Measurements from ENCODE around the gene PCYOX1L. TPM values are rescaled to one million over a fixed set of nuclear protein-coding genes. Genes with fewer than 3 reads are reported as not detected.

Gene PCYOX1L
- total RNA-seq, 1 experiment from 2014 or later, result 15.3 TPM

- Histone ChIP-seq H3K23me2 (ENCODE audit: insufficient read length, low read depth, low read length, poor library complexity, severe bottlenecking) (no peaks in the 10 kb centered on the region), H4K20me1 (ENCODE audit: control insufficient read depth, insufficient read depth, insufficient read length) (no peaks in the 10 kb centered on the region), H2BK120ac (ENCODE audit: low read depth, low read length, poor library complexity, severe bottlenecking) (no peak overlapping the region), H2AFZ (ENCODE audit: low read length) (no peak overlapping the region), H2AK5ac (ENCODE audit: insufficient read length, low read length) (no peak overlapping the region), H3K9me3 (ENCODE audit: control insufficient read depth, low read depth, low read length) (no peaks in the 10 kb centered on the region), H4K5ac (ENCODE audit: insufficient read length, low read depth, low read length) (no peak overlapping the region), H3T11ph (ENCODE audit: low read length) (no peak overlapping the region), H2BK5ac (ENCODE audit: insufficient read length, low read length) (no peak overlapping the region), H3K56ac (ENCODE audit: insufficient read length, low read depth, low read length) (no peak overlapping the region), H4K91ac (ENCODE audit: insufficient read length, low read depth, low read length) (no peak overlapping the region), H3K4me1 (ENCODE audit: insufficient read depth, low read length) (no peaks in the 10 kb centered on the region), H3K27me3 (ENCODE audit: insufficient read depth, low read length) (no peaks in the 10 kb centered on the region), H3K79me2 (ENCODE audit: insufficient read depth, low read length) (no peaks in the 10 kb centered on the region), H3K18ac (ENCODE audit: insufficient read length, low read depth, low read length) (no peak overlapping the region), H2BK20ac (ENCODE audit: low read depth, low read length, poor library complexity, severe bottlenecking) (no peak overlapping the region), H3K23ac (ENCODE audit: insufficient read length, low read depth, low read length) (no peak overlapping the region), H3K27ac (ENCODE audit: insufficient read length, low read depth, low read length) (no peak overlapping the region), H3K4ac (ENCODE audit: low read depth, low read length) (no peak overlapping the region), H2BK15ac (ENCODE audit: low read depth, low read length) (no peak overlapping the region), H3K79me1 (ENCODE audit: insufficient read depth, low read depth, low read length, poor library complexity, severe bottlenecking) (no peaks in the 10 kb centered on the region), H3K4me2 (ENCODE audit: insufficient read depth, insufficient read length, low read length) (no peak overlapping the region), H3K9ac (ENCODE audit: extremely low read depth, insufficient read length, low read length) (no peak overlapping the region), H2BK12ac (ENCODE audit: insufficient read length, low read depth, low read length) (no peak overlapping the region), H3K14ac (ENCODE audit: insufficient read depth, low read length) (no peak overlapping the region), H4K8ac (replicated peaks; ENCODE audit: insufficient read length, low read depth, low read length) (no peak overlapping the region)
- peaks cover 15 to 26% of the 10 kb centered on the region in 2 experiments for H3K4me1 Mint-ChIP-seq
- no peaks in the 10 kb centered on the region for H3K9me3 Mint-ChIP-seq
- H3K27ac Mint-ChIP-seq, result no peak overlapping the region
- no peaks in the 10 kb centered on the region for H3K36me3 Mint-ChIP-seq (ENCODE audit: insufficient read depth in 1 of 3, low read depth in 3 of 3)
- no peak for DNase-seq
- WGBS (ENCODE audit: extremely low coverage, insufficient read length, low lambda C conversion rate), result no CpG with 5 or more reads among the region's 9 CpGs
- H3K4me3 Mint-ChIP-seq, result no peak overlapping the region
- H3K27me3 Mint-ChIP-seq (ENCODE audit: low read depth), result no peaks in the 10 kb centered on the region
- no peak for TF ChIP-seq CTCF (conservative IDR thresholded peaks at IDR 0.05)
Measured at GRCh38 chr5:149411738-149412519, 54.1 kb downstream of the PCYOX1L start.

All from H9 (cell line).